ENCODE data around the gene PRKN.

PRKN gene

DNA sequence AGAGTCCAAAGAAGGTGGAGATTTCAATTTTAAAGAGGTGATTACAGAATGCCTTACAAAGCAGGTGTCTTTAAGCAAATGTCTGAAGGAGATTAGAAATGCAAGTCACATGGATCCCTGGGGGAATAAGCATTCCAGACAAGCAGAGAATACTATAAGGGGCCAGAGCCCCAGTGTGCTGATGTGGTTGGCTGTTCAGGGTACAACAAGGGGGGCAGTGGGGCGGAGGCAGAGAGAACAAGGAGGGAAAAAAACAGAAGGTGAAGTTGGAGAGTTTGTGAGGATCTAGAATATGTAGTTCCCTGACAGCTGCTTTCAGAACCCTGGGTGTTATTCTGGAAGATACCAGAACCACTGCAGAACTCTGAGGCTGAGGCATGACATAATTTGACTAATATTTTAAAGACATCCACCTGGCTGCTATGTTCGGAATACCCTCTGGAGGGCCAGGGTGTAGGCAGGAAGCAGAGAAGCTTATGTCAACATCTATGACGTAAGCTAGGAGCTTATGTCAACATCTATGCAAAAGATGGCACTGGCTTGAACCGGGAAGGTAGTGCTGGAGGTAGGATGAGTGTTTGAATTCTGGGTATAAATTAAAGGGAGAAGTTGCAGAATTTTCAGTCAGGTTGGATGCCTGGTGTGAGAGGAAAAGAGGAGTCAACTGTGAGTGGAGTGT lies 1177.5 kb downstream of the PRKN start:
- DNase-seq: no peak

DNA sequence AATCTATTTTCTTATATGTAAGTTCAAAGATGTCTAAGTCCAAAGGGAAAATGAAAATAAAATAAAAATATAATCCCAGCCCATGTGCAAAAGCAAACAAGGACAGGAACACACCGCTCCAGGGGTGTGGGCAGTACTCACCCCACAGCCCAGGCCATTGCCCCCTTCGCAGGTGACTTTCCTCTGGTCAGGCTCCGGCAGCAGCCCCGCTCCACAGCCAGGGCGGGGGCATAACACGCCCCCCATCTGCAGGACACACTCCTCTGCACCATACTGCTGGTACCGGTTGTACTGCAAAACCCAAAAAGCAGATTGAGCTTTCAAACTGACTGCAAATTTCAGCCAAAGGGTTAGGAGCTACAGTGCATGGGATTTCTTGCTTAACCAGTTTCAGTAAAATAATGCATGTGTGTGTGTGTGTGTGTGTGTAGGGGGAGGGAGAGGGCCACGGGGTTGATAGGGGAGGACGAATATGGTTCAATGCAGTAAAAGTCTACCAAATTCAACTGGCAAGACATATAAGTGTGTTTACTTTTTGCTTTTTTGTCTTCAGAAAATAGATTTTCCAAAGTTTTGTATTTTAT lies 1178.8 kb downstream of the PRKN start:
- no peak for DNase-seq

DNA sequence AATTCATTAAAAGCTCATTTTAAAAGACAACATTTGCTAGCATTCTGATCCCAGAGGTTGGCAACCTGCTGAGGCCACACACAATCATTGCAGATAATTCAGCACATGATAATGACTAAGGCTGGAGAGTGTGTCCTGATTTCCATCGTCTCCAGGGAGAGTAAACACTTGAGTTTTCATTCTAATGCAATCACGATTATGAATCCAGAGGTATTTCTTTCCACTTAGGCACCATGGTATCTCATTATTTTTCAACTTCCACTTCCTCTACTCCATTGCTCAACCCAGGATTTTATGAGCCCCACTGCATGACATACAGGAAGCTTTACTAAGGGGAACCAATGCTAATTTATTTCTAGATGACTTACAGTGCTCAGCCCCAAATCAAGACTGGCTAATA lies 1179.9 kb downstream of the PRKN start:
- no peak for DNase-seq

DNA sequence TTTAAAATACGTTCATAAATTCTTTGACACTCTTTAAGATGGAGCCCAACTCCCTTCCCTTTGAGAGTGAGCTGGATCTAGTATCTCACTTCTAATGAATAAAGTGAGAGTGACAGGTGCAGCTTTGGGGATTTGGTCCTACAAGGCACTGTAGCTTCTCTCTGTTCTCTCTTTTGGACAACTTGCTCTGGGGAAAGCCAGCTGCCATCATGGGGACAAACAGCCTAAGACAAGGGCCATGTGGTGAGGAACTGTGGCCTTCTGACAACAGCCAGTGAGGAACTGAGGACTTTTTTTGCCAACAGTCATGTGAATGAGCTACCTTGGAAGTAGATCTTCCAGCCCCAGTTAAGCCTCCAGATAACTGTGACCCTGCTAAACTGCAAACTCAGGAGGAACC lies 1180.9 kb downstream of the PRKN start:
- DNase-seq: no peak

DNA sequence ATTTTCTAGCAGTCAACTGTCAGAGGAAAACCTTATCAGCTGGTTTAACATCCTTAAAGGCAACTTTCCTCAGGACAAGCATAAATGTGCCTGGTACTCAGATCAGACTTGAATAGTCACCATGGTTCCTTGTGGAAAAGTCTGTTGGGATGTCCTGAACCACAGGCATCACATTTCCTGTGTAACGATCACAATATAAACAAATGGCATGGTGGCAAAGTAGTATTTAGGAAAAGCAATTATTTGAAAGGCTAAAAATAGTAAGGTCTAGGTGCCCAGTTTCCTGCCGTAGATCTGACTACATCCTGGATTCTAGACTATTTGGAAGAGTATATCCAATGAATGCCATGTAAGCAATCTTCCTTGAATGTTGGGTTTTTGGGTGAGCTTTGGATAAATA lies 1181.8 kb downstream of the PRKN start:
- no peak for DNase-seq

DNA sequence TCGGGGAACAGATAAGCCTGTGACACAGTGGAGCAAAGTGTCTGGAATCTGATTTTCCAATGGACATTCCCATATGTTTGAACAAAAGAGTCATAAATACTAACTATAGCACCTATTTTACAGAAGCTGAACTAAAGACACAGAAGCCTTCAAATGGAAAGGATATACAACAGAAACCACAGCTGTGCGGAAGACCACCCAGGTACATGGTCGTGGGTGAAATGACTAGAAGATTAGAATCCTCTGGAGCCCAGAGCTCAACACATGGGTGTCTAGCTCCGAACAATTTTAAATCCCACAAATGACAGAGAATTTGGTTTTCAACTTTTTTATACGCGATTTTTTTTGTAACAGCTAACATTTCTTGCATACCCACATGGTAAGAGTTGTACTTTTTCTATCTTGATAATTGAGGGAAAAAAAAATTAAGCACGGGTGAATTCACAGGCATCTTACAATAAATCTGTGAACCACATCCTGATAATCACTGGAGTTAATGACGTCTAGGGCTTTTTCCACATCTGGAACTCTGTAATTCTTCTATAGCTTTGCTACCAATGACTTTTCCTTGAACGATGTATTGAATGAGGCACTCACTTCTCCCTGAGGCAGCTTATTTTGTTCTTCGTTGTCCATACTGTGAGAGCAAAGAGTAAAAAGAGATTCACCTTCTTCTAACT lies 1182.6 kb downstream of the PRKN start:
- DNase-seq: no peak

DNA sequence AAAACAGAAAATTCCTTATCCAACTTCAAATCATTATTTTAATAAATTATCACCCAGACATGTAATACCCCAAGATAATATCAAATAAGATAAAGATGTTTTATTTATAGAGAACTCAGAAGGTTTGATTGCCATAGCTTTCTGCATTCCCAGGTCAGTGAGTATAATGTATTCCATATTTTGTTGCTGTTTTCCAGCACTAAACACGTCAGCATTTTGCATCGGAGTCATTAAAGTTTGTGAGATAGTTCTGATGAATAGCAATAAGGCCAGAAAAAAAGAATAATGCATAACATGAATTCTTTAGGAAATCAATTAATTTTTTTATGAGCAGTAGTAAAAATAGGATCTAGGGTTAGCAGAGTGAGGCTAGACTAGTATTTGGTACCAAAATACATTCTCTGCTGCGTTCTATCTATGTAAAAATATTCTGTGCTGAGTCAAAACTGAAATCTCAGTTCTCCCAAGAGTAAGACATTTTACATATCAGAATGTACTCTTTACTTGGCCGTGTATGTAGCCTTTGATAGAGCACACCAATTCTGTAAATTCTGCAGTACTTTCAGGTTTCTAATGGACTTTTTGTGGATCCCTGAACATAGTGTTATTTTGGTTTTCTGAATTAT lies 1183.8 kb downstream of the PRKN start:
- no peak for DNase-seq

DNA sequence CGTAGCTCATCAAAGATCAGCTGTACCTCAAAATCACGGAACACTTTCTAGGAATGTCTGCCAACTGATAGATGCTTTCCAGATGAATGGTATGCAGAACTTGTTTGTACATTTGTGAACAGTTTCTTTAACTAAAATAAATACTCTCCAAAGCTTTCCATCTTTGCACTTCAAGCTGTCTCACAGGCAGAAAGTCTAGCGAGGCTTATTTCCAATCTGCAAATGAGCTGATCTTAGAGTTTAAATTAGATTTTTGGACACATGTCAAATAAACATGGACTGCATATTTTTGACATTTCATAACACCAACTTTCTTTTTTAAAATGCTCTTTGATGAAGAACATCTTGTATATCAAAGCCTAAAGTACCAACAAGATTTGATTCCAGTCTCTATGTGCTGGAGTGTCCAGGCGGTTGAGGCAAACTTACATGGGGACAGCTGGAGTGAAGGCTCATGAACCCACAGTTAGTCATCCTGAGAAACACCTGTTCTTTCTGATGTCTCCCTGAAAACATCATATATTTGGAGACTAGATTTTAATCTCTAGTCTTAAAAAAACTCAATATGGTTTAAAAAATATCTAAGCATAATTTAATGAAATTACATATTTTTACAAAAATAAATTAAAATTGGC lies 1185.1 kb downstream of the PRKN start:
- no peak for DNase-seq

DNA sequence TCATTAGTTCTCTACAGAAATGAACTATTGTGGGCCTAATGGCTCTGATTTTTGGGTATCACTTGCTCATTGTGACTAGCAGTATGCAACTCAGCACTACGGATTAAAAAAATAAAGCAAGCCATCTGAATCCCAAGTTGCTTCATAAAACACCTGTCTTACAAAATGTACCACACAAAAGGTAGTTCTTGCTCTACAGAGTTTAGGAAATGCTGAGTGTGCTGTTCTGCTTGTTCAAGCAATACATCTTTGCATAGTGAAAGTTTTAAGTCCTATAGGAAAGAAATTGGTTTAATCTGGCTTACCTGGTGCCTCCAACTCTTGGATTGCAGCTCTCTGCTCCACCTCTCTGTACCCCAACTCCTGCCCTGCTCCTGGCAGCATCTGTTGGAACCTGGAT lies 1187.0 kb downstream of the PRKN start:
- no peak for DNase-seq

DNA sequence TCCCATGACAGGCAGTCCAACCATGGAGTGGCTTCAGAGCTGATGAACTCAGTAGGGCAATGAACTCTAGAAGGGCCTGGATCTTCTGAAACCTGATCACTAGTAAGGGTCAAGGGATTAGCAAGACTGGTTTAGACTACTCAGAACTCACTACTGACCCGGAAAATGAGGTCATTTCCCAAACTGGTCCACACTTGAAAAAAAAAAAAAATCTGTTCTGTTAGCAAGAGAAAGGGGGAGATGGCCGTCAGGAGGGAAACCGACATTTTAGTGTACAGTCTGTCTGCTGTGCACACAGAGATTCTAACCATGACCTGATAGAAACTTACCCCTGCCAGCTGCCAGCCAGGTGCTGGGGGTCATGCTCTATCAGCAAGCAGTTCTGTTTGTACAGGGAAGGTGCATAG lies 1191.3 kb downstream of the PRKN start:
- no peak for DNase-seq

DNA sequence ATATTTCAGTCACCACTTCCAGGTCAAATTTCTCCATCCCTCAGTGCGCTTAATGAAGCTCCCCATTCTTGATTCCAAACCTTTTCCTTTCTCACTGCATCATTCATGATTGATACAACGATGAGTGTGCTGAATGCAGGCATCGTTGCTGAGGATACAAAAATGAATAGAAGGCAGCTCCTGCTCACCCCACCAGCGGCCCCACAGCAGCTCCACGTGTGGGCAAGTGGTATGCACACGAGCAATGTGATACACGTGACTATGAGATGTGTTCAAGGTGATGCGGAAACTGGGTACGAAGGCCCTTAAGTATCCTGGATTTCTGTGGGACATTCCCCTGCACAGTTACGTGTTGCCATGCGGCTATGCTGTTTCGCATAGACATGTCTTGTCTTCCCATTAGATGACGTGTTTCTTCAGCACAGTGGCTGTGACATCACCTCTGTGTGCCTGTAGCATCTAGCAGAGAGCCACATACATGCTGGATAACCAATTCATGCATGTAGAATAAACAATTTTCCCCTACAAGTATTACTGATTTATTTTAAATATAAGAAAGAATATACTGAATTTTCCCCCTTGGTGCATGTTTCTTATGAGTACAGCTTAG lies 1193.2 kb downstream of the PRKN start:
- DNase-seq: no peak

DNA sequence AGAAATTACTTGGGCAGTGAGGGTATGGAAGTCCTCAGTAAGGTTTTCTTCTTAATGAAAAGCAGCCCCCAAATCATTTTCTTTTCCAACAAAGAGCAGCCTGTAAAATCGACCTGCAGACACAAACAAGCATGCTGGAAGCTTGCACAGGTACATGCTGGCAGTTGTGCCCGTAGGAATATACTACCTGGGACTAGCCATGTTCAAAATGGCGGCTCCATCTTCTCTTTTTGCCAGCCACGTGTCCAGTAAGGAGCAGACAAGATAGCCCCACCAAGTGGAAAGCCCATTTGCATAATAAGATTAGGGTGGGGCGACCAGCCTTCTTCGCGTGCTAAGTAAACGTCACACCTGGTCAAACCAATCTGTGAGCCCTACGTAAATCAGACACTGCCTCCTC lies 1194.3 kb downstream of the PRKN start:
- DNase-seq: no peak

DNA sequence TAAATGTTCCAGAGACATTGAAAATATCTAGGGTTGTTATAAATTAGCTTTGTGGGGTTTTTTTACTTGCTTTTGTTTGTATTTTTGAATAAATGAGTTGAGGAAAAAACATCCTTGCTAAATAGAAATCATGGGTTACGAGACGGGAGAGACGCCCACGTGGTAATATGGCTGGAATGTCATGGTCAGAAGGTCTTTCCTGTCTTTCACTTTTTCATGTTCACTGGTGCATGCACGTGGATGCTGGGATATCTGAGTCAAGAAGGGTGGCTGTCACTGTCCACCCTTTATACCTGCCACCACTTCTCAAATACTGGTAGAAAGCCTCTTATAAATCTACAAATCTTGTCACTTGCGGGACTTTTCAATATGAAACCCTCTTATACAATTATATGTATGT lies 1195.0 kb downstream of the PRKN start:
- no peak for DNase-seq

DNA sequence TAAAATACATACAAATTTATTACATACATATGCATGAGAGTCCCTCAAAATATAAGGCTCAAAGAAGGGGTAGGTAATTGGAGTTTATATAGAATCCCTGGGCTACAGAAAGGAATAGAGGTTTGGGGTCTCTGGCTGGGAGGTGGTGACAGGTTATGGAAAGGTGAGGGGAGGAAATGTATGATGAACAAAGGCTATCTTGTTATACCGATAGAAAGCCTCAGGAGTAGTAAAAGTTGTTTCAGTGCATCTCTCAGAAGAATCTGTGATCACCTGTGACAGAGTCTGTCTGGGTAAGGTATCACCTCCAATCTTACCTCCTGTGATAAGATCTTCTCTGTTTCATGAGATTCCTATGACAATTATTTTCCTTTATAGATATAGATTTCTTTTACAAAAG lies 1200.8 kb downstream of the PRKN start:
- DNase-seq: no peak

DNA sequence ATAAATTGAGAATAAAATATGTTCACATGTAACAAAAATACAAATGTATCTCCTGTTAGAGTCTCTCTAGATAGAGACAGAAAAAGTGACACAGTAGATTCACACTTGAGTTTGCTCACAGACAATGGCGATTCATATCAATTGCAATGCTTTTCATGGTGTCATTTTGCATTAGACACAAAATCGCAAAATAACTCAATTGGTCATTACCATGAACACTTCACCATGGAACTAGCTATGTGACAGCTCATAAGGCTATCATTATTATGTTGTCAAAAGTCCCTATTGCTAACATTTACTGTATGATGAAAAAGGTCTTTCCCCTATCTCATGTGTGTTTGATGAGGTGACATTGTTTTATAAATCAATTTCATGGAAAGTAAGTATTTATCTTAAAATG lies 1204.2 kb downstream of the PRKN start:
- no peak for DNase-seq

DNA sequence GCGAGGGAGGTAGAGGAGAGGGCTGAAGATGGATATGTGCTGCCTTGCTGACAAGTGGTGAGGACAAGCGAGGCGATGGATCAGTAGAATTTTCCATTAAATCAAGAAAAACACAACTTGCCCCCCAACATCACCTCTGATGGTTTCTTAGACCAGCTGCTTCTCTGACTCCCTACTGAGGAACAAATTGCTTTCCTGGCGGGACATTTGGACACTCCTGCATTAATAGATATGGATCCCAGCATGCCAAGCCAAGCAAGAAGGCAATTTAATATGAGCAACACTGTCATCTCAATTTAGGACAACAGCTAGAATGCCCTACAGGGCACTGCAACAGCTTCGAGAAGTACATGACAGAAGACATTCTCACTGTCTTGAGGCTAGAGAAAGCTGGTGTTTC lies 1205.3 kb downstream of the PRKN start:
- DNase-seq: no peak

DNA sequence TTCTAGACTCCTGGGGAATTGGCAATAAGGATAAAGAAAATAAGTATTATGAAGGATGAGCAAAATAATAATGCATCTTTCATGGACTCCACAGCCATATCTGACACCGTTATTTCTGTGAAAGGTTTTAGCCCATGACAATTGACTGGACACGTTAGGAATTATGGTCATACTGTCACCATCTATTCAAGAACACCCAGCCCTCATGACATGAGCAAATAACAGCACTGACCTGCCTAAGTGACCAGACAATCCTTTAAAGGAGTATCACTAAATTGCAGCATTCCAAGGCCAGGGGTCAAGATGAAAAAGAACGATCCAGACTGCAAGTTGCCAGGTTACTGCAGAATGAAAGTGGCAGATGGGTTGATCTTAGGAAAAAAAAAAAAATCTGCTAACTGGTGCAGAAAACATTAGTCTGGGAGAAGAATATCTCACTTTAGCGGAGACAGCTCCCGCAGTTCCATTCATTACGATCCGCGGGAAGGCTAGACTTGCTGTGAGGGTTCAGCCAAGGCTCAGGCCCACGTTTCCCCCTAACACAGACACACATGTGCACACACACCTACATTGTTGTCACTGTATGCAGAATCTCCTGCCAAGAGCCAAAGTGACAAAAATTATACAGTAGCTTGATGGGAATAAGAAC lies 1216.0 kb downstream of the PRKN start:
- DNase-seq: no peak

DNA sequence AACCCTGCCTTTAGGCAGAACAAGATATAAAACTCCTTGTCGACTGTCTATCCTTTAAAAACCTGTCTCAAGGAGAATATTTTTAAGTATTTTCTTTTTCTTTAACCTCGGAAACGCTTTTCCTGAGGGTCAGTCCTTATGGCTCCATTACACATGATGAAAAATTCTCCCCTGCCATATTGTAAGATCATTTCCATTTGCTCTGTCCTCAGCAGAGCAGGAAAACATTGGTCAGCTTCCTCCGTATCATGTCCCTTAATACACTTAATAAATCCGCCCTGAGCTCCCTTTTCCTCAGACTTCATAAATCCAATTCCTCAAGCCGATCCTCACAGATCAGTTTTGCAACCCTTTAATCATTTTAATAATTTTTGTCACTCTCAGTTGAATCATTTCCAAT lies 1219.2 kb downstream of the PRKN start:
- DNase-seq: no peak

DNA sequence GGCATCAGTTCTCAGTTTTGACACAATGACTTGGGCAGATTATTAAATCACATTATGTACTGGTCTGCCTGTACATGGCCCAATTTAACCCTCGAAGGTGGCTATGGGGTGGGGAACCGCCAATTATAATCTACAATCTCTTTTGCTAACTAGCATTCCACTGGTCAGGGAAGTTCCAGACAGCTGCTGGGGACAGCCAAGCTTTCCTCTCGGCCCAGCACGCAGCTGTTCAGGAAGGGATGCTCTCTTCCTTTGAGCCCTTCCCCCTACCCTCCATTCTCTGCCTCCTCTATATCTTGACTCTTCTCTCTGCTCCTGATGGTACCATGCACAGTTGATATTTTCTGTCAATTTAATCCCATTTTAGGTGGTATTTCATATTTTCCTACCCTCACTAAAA lies 1220.2 kb downstream of the PRKN start:
- DNase-seq: no peak

DNA sequence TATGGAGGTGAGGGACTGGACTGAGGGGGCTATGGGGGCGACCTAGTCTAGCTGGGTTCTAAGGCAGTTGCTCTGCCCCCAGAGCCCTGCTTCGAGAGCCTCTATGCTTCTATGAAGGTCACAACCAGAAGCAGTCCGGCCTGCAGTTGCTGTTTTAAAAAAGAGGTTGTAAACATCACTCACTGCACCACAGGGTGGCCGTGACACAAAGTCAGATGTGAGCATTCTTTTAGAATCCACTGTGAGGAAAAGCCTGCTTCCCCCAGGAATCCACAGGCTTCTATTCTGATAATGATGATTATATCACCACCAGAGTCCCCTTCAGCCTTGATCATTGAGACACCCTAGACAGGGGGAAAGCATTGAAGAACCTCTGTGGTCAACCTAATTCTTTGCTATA lies 1224.0 kb downstream of the PRKN start:
- no peak for DNase-seq

DNA sequence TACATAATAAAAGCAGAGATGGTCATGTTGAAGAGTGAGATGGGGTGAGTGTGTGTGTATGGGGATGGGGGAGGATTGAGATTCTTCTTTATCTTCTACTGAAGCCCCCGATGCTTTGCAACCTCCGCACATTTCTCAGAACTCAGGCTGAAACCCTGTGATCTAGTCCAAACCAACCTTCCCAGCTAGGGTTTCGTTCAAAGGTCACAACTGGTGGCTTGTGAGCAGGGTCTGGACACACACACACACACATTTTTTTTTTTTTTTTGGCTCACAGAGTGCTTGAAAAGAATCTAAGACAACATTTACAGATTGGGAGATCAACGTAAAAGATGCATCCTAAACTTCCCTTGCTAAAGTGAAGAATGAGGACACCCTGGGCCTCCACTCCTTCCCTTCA lies 1228.7 kb downstream of the PRKN start:
- DNase-seq: no peak

DNA sequence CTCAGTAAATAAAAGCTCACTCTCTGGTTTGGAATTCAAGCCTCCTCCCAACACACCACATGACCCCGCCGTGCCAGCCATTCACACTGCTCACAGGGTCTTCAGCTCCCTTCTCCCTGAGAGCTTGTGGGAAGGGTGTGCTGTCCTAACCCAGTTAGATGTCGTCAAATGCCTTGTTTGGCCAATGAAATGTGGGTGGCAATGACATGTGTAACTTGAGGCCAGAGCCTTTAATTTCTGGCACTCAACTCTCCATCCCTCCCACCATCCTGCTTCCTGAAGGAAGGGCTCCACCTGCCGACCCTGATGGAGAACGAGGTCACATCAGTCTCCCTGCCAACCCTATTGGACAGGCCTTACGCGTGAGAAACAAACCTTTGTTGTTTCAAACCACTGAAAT lies 1229.2 kb downstream of the PRKN start:
- DNase-seq: no peak

DNA sequence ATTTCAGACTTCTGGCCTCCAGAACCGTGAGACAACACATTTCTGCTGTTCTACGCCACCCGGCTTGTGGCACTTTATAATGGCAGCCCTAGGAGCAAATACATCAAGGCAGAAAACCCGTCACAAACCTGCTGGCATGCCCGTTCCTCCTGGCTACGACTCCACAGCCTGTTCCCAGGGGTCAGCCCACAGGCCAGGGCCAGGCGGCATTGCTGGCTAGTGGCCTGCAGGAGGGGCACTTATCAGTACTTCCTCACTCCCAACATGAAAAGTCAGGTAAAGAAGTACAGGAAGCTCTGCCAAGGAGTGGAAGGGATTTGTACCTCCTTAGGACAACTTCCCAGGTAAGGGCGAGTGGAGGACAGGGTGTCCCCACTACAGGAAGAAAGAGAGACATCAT lies 1230.6 kb downstream of the PRKN start:
- no peak for DNase-seq
